Bone marrow (tissue), 2 donors: ENCODE measurements around the gene PROC.

ENCODE experiments used
- DNase-seq, 2 donors: peaks; one replicate each; lab custom pipeline; 2025; lab: John Stamatoyannopoulos, UW

The PROC gene

GRCh38 chr2:127418300-127419111 is at the start of gene PROC:
TSS of gene PROC (plus strand) at chr2:127418427. CDS start at chr2:127419943, 1,516 bp downstream.
- DNase-seq = no peak

GRCh38 chr2:127370010-127370409 is 48.2 kb upstream of the PROC start:
- no peak for DNase-seq

GRCh38 chr2:127371037-127371436 is 47.2 kb upstream of the PROC start:
- DNase-seq = no peak

- no peak for DNase-seq
Measured at GRCh38 chr2:127373362-127374083, 44.7 kb upstream of the PROC start.

- no peak for DNase-seq
Measured at GRCh38 chr2:127376257-127376656, 42.0 kb upstream of the PROC start.

- no peak for DNase-seq
Measured at GRCh38 chr2:127377262-127377661, 41.0 kb upstream of the PROC start.

GRCh38 chr2:127378720-127379119 is 39.5 kb upstream of the PROC start:
- no peak for DNase-seq

- no peak for DNase-seq
Measured at GRCh38 chr2:127379712-127380355, 38.4 kb upstream of the PROC start.

GRCh38 chr2:127381762-127382161 is 36.5 kb upstream of the PROC start:
- DNase-seq = no peak

- no peak for DNase-seq
Measured at GRCh38 chr2:127382831-127383230, 35.4 kb upstream of the PROC start.

GRCh38 chr2:127384529-127384928 is 33.7 kb upstream of the PROC start:
- DNase-seq = no peak

GRCh38 chr2:127386246-127386645 is 32.0 kb upstream of the PROC start:
- no peak for DNase-seq

- DNase-seq = peak; percentile 72 to 74
Measured at GRCh38 chr2:127386764-127387654, 31.2 kb upstream of the PROC start.

GRCh38 chr2:127387655-127388422 is 30.4 kb upstream of the PROC start, which contains the start of gene MAP3K2:
TSS of gene MAP3K2 (minus strand) at chr2:127387975. CDS start at chr2:127343129, 44,846 bp downstream.
- peak; percentile 63 to 84 for DNase-seq

- no peak for DNase-seq
Measured at GRCh38 chr2:127388423-127389164, 29.6 kb upstream of the PROC start.

GRCh38 chr2:127389778-127390435 is 28.3 kb upstream of the PROC start:
- peak in 1 of 2 donors; percentile 78 for DNase-seq

- peak in 1 of 2 donors; percentile 42 for DNase-seq
Measured at GRCh38 chr2:127392133-127392827, 25.9 kb upstream of the PROC start.

- no peak for DNase-seq
Measured at GRCh38 chr2:127392828-127393578, 25.2 kb upstream of the PROC start.
